GM12878 (cell line): Measurements from ENCODE around the gene MSH4.

Experiments
- CEBPB ChIP-seq, 2 experiments: fragments of 150-350 bp in 1 of 2; IDR thresholded peaks; 2 replicates each; pipeline ENCODE4 v1.6.1; 2012 to 2014; ENCODE audit warnings: low read depth in 2 of 2, low read length in 2 of 2, borderline replicate concordance in 1 of 2, inconsistent platforms in 1 of 2
- CTCF ChIP-seq, 3 experiments: IDR thresholded peaks in 2 of 3; conservative IDR thresholded peaks in 1 of 3; 2 replicates each; pipeline ENCODE4 v1.5.1; 2011; ENCODE audit warnings: low read depth in 3 of 3, low read length in 3 of 3, mild to moderate bottlenecking in 3 of 3, control low read depth in 2 of 3, moderate library complexity in 2 of 3, inconsistent platforms in 1 of 3, mixed read lengths in 1 of 3; ENCODE audit not compliant: control insufficient read depth in 2 of 3, insufficient read depth in 1 of 3; ENCODE audit errors: extremely low read depth in 1 of 3
- ELK1 ChIP-seq: IDR thresholded peaks from 2 replicates; pipeline ENCODE4 v1.6.1; 2012; ENCODE audit warnings: low read depth, low read length, improper control_type of control experiment
- EZH2 ChIP-seq: IDR thresholded peaks from 2 replicates; pipeline ENCODE4 v1.6.1; 2012; ENCODE audit warnings: low read depth, mild to moderate bottlenecking, control low read depth, inconsistent platforms, low read length, borderline replicate concordance; ENCODE audit not compliant: control insufficient read depth
- JUND ChIP-seq: IDR thresholded peaks from 2 replicates; pipeline ENCODE4 v1.6.1; 2012; ENCODE audit warnings: low read depth, mild to moderate bottlenecking, low read length, improper control_type of control experiment, moderate library complexity
- KLF5 ChIP-seq: fragments of 450-650 bp; IDR thresholded peaks from 2 replicates; pipeline ENCODE4 v1.6.1; 2014; ENCODE audit warnings: mild to moderate bottlenecking; ENCODE audit not compliant: partially characterized antibody
- POLR2A ChIP-seq: IDR thresholded peaks from 2 replicates; pipeline ENCODE4 v1.6.1; 2011; ENCODE audit warnings: low read depth, mild to moderate bottlenecking, low read length
- POLR2AphosphoS5 ChIP-seq: IDR thresholded peaks from 2 replicates; pipeline ENCODE4 v1.6.1; 2011; ENCODE audit warnings: mild to moderate bottlenecking, low read length, inconsistent platforms
- SIX5 ChIP-seq: IDR thresholded peaks from 2 replicates; pipeline ENCODE4 v1.6.1; 2011; ENCODE audit warnings: mild to moderate bottlenecking, low read depth, low read length, moderate library complexity; ENCODE audit not compliant: severe bottlenecking
- TF ChIP-seq, protein P1 (sequence below): IDR thresholded peaks from 2 replicates; pipeline ENCODE4 v1.6.1; 2012; ENCODE audit warnings: low read depth, low read length, improper control_type of control experiment

DNA sequence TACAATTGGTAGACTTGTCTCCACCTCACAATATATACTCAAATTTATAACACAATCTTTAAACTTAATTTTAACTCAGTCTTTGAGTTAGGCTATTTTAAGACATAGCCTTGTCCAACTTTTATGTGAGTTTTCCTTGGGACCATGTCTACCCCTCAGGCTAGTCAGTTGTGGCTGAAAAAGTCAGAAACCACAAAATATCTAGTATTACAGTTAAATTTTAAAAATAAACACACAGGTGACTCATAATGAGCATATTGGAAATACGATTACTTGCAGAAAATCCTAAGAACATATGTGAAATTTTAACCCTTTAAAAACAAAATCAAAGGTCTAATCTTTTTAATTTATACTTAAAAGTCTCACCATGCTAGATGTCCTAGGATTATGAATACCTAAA lies 140.4 kb downstream of the MSH4 start:
- TF ChIP-seq POLR2A (no peak), POLR2AphosphoS5 (no peak), EZH2 (no peak), CTCF (IDR thresholded peaks at IDR 0.05 in 2 of 3, conservative IDR thresholded peaks at IDR 0.05 in 1 of 3; ENCODE audit: control insufficient read depth in 2 of 3, extremely low read depth in 1 of 3, insufficient read depth in 1 of 3, low read depth in 3 of 3, low read length in 3 of 3) (no peak), CEBPB (IDR thresholded peaks at IDR 0.05; ENCODE audit: borderline replicate concordance in 1 of 2, low read depth in 2 of 2, low read length in 2 of 2) (no peak), KLF5 (no peak), JUND (no peak), SIX5 (no peak), ELK1 (no peak)
- TF ChIP-seq, protein P1, sequence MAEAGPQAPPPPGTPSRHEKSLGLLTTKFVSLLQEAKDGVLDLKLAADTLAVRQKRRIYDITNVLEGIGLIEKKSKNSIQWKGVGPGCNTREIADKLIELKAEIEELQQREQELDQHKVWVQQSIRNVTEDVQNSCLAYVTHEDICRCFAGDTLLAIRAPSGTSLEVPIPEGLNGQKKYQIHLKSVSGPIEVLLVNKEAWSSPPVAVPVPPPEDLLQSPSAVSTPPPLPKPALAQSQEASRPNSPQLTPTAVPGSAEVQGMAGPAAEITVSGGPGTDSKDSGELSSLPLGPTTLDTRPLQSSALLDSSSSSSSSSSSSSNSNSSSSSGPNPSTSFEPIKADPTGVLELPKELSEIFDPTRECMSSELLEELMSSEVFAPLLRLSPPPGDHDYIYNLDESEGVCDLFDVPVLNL: no peak
